HG03066 (cell line): Measurements from ENCODE around the gene PTPN5.
"Not testable (repeated sequence)": the region's sequence is repeated elsewhere in the genome, so short reads cannot be mapped to it uniquely, and the experiment has no call there.

Experiments
- ATAC-seq: cut with Tn5 transposase; IDR thresholded peaks from one replicate; pipeline ENCODE4 v1.9.1; 2021; ENCODE audit warnings: low read depth; ENCODE audit not compliant: unreplicated experiment

The PTPN5 gene

DNA sequence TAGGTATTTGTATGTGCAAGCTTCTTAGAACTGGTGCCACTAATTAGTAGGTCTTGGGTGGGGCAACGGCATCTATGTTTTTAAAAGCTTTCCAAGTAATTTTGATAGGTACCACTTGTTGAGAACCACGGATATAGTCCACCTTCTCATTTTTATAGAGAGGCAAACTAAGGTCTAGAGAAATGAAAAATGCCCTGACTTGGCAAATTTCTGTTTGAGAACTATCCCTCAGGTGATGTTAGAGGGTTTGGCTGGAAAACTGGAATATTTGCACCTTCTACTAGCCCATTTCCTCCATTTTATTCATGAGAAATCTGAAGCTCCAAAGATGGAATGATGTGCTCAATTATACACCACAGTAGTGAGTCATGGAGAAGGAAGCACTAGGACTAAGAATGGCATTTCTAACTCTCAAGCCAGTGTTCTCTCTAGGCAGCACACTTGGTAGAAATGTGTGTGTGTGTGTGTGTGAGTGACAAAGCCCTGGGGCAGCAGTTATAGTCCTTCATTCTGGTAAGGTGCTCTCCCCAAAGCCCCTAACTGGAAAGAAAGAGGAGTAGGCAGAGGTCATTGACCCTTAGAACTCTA lies 94.9 kb downstream of the PTPN5 start:
- ATAC-seq = no peak

DNA sequence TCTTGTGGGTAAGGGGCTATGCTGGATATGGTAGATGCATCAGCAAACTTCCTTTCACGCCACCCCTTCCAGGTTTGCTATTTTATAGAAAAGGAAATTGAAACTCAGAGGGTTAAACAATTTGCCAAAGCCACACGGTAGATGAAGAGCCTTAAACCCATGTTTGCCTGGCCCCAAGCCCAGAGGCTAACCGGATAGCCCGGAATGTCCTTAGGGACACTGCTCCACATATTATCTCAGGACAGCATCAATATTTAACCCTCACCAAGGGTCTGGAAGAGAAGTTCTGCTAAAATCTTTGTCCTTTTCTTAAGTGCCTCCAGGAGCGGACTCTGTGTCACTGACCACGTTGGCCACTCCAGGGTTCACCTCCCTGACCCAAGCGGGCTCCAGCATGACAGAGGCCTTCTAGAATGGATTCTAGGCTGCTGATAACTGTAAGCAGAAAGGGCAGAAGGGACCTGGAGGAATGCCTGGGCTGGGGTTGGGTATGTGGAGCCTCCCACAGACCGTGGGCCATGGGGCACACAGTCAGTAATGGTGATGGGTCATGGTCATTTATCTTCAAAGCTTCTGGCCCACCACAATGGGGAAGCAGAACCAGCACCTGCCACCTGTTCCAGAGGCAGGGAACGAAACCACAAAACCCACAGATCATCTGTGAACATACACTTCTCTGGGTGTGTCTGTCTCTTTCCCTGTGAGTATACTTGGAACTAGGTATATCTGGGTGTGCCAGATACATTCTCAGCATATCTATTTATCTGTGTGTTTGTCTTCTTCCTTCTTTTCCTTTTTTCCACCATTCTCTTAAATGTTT lies 98.4 kb downstream of the PTPN5 start:
- no peak for ATAC-seq

DNA sequence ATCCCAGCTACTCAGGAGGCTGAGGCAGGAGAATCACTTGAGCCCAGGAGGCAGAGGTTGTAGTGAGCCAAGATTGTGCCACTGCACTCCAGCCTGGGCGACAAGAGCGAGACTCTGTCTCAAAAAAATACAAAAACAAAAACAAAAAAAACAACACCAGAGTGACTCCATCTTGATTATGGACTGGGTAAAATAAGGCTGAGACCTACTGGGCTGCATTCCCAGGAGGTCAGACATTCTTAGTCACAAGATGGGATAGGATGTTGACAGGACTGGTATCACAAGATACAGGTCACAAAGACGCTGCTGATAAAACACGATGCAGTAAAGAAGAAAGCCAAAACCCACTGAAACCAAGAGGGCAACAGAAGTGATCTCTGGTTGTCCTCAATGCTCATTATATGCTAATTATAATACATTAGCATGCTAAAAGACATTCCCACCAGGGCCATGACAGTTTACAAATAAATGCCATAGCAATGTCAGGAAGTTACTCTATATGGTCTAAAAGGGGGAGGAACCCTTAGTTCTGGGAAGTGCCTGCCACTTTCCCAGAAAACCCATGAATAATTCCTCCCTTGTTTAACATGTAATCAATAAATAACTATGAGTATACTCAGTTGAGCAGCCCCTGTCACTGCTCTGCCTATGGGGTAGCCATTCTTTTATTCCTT lies 100.0 kb downstream of the PTPN5 start:
- not testable (repeated sequence) for ATAC-seq

DNA sequence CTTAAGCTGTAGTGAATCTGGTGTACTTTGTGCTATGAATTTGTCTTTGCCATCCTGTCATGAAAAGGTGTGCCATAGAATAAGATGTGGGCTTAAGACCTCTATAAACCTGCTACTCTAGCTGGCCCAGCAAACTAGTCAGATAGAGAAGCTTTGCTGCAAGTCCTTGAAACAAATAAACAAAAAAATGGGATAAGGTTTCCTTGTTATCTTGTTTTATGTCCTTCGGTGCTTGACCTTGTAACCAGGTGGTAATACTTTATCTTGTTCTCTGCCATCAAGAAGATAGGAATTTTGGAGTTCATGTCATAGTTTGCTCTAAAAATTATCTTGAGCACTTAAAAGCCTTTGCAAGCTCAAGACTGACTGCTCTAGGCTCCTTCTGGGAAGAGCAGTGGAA lies 107.3 kb downstream of the PTPN5 start:
- no peak for ATAC-seq

DNA sequence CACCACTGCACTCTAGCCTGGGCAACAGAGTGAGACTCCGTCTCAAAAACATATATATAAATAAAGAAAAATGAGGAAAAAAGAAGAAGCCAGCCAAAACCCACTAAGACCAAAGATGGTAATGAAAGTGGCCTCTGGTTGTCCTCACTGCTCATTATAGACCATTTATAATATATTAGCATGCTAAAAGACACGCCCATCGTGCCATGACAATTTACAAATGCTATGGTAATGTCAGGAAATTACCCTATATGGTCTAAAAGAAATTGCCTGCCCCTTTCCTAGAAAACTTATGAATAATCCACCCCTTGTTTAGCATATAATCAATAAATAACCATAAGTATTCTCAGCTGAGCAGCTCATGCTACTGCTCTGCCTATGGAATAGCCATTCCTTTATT lies 109.1 kb downstream of the PTPN5 start:
- ATAC-seq = no peak

DNA sequence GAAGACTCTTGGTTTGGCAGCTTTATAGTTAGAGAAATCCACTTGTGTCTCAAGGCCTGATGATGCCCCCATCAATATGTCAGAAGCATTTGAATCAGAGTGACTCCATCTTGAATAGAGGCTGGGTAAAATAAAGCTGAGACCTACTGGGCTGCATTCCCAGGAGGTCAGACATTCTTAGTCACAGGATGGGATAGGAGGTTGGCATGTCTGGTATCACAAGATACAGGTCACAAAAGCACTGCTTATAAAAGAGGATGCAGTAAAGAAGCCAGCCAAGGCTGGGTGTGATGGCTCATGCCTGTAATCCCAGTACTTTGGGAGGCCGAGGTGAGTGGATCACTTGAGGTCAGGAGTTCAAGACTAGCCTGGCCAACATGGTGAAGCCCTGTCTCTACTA lies 109.6 kb downstream of the PTPN5 start:
- not testable (repeated sequence) for ATAC-seq
